Measurements from ENCODE around the gene TNFAIP8L2. TPM values are rescaled to one million over a fixed set of nuclear protein-coding genes. Genes with fewer than 3 reads are reported as not detected.

Gene TNFAIP8L2
- total and polyA plus RNA-seq, 8 donors, result 2.0 to 19.4 (median 6.8) TPM; not detected in 2

GRCh38 chr1:151146412-151147131 lies 9.9 kb upstream of the TNFAIP8L2 start, which contains the start of gene SEMA6C:
Gene SEMA6C (minus strand): TSS chr1:151146631. CDS start chr1:151142621, 4,010 bp downstream.
- no peaks in the 10 kb centered on the region for H3K36me3 ChIP-seq
- peaks cover 0 to 12% (median 9%) of the 10 kb centered on the region in 3 donors for H3K27me3 ChIP-seq
- H3K4me3 ChIP-seq, result peak within 1 kb of the TSS; percentile 63 to 86 (median 80)
- peaks cover 9 to 52% (median 33%) of the 10 kb centered on the region in 4 donors for H3K4me1 ChIP-seq
- DNase-seq, result peak; percentile 94 to 98
- intact Hi-C loops (cut with DNase I; ENCODE audit: low total_unique reads), result no loop called here
- no peaks in the 10 kb centered on the region for H3K9me3 ChIP-seq
- peak within 1 kb of the TSS; percentile 44 to 86 (median 64) for H3K27ac ChIP-seq
- WGBS, 5 donors, result 0 to 1% (median 0%) methylated on average over 17 to 61 of the region's 61 CpGs
- TF ChIP-seq POLR2A (IDR thresholded peaks at IDR 0.05) (no peak), POLR2AphosphoS5 (IDR thresholded peaks at IDR 0.05) (peak; percentile 57 to 81 (median 72)), CTCF (IDR thresholded peaks at IDR 0.05) (no peak), EP300 (IDR thresholded peaks at IDR 0.05) (no peak)

GRCh38 chr1:151147132-151147503 lies 9.3 kb upstream of the TNFAIP8L2 start:
- Histone ChIP-seq H3K9me3 (no peaks in the 10 kb centered on the region), H3K4me1 (peaks cover 9 to 52% (median 33%) of the 10 kb centered on the region in 4 donors), H3K4me3 (peak overlapping the region; percentile 63 to 86 (median 80)), H3K27me3 (peaks cover 0 to 12% (median 9%) of the 10 kb centered on the region in 3 donors), H3K36me3 (no peaks in the 10 kb centered on the region), H3K27ac (peak overlapping the region; percentile 22 to 86 (median 64))
- intact Hi-C loops (cut with DNase I; ENCODE audit: low total_unique reads), result no loop called here
- 10 to 24% (median 20%) methylated on average over 7 of the region's 7 CpGs for WGBS, 5 donors
- DNase-seq, result peak in 1 of 2 donors; percentile 47
- TF ChIP-seq EP300 (IDR thresholded peaks at IDR 0.05), result no peak
- TF ChIP-seq CTCF (IDR thresholded peaks at IDR 0.05), result no peak
- no peak for TF ChIP-seq POLR2AphosphoS5 (IDR thresholded peaks at IDR 0.05)
- no peak for TF ChIP-seq POLR2A (IDR thresholded peaks at IDR 0.05)

- peak overlapping the region in 2 of 5 donors; percentile 81 to 86 for H3K27ac ChIP-seq
- DNase-seq, result no peak
- peaks cover 9 to 47% (median 33%) of the 10 kb centered on the region in 4 donors for H3K4me1 ChIP-seq
- TF ChIP-seq EP300 (IDR thresholded peaks at IDR 0.05) (no peak), POLR2A (IDR thresholded peaks at IDR 0.05) (no peak), POLR2AphosphoS5 (IDR thresholded peaks at IDR 0.05) (no peak), CTCF (IDR thresholded peaks at IDR 0.05) (no peak)
- H3K4me3 ChIP-seq, result no peak overlapping the region
- peaks cover 0 to 12% (median 9%) of the 10 kb centered on the region in 3 donors for H3K27me3 ChIP-seq
- no peaks in the 10 kb centered on the region for H3K36me3 ChIP-seq
- H3K9me3 ChIP-seq, result no peaks in the 10 kb centered on the region
- WGBS, 5 donors, result 78 to 93% (median 86%) methylated on average over 2 of the region's 2 CpGs
- intact Hi-C loops (cut with DNase I; ENCODE audit: low total_unique reads), result no loop called here
These were observed 8.8 kb upstream of the TNFAIP8L2 start for GRCh38 chr1:151147665-151148064.

GRCh38 chr1:151157067-151157531 lies 650 bp downstream of the TNFAIP8L2 start:
- intact Hi-C loops (cut with DNase I; ENCODE audit: low total_unique reads), result loop anchor here (10.0 kb wide), 2 partner anchors 62 to 132 kb away; no protein-coding TSS in a partner anchor
- WGBS, 5 donors, result 67 to 89% (median 75%) methylated on average over 6 of the region's 6 CpGs

More at GRCh38 chr1:151157067-151157531, 650 bp downstream of the TNFAIP8L2 start:
- H3K9me3 ChIP-seq, result no peaks in the 10 kb centered on the region
- peak overlapping the region; percentile 20 to 45 (median 36) for H3K4me3 ChIP-seq
- DNase-seq, result peak in 1 of 2 donors; percentile 45
- H3K36me3 ChIP-seq, result peaks cover 19 to 60% (median 56%) of the 10 kb centered on the region in 4 donors
- peaks cover 0 to 27% (median 3%) of the 10 kb centered on the region in 4 donors for H3K4me1 ChIP-seq
- TF ChIP-seq EP300 (IDR thresholded peaks at IDR 0.05) (no peak), CTCF (IDR thresholded peaks at IDR 0.05) (no peak), POLR2A (IDR thresholded peaks at IDR 0.05) (no peak), POLR2AphosphoS5 (IDR thresholded peaks at IDR 0.05) (no peak)
- H3K27ac ChIP-seq, result peak overlapping the region in 4 of 5 donors; percentile 3 to 81 (median 65)
- H3K27me3 ChIP-seq, result no peaks in the 10 kb centered on the region

All from stomach (tissue), 9 donors.